HL-60/S4 (cell line): ENCODE data around the gene CBLB.

Source experiments
- in situ Hi-C: fragments of 300-500 bp; cut with MboI; formaldehyde crosslinking; loops from 2 replicates; pipeline ENCODE4 v1.14.3; 2022; ENCODE audit warnings: low sequenced_read_pairs

CBLB gene

GRCh38 chr3:105847865-105848264 is 20.9 kb downstream of the CBLB start:
- in situ Hi-C loops = no loop called here

GRCh38 chr3:105847452-105847851 is 21.4 kb downstream of the CBLB start:
- in situ Hi-C loops = no loop called here

- in situ Hi-C loops = no loop called here
These were observed 22.0 kb downstream of the CBLB start for GRCh38 chr3:105846809-105847208.

- in situ Hi-C loops = no loop called here
These were observed 23.3 kb downstream of the CBLB start for GRCh38 chr3:105845488-105845887.

GRCh38 chr3:105844704-105845103 is 24.1 kb downstream of the CBLB start:
- in situ Hi-C loops = no loop called here

- in situ Hi-C loops = no loop called here
These were observed 24.8 kb downstream of the CBLB start for GRCh38 chr3:105843994-105844393.

GRCh38 chr3:105842943-105843342 is 25.9 kb downstream of the CBLB start:
- in situ Hi-C loops = no loop called here

GRCh38 chr3:105842449-105842848 is 26.4 kb downstream of the CBLB start:
- in situ Hi-C loops = no loop called here

GRCh38 chr3:105837947-105838346 is 30.9 kb downstream of the CBLB start:
- in situ Hi-C loops = no loop called here

- in situ Hi-C loops = no loop called here
These were observed 31.6 kb downstream of the CBLB start for GRCh38 chr3:105837143-105837740.

- in situ Hi-C loops = no loop called here
These were observed 32.3 kb downstream of the CBLB start for GRCh38 chr3:105836533-105836932.

GRCh38 chr3:105835606-105836005 is 33.2 kb downstream of the CBLB start:
- in situ Hi-C loops = no loop called here

GRCh38 chr3:105834768-105835167 is 34.0 kb downstream of the CBLB start:
- in situ Hi-C loops = no loop called here

- in situ Hi-C loops = no loop called here
These were observed 36.2 kb downstream of the CBLB start for GRCh38 chr3:105832644-105833043.

GRCh38 chr3:105830836-105831235 is 38.0 kb downstream of the CBLB start:
- in situ Hi-C loops = no loop called here

- in situ Hi-C loops = no loop called here
These were observed 38.8 kb downstream of the CBLB start for GRCh38 chr3:105829871-105830622.

GRCh38 chr3:105829229-105829628 is 39.6 kb downstream of the CBLB start:
- in situ Hi-C loops = no loop called here

- in situ Hi-C loops = no loop called here
These were observed 40.1 kb downstream of the CBLB start for GRCh38 chr3:105828703-105829102.

- in situ Hi-C loops = no loop called here
These were observed 40.9 kb downstream of the CBLB start for GRCh38 chr3:105827959-105828358.

GRCh38 chr3:105826778-105827634 is 41.8 kb downstream of the CBLB start:
- in situ Hi-C loops = no loop called here

GRCh38 chr3:105824129-105824528 is 44.7 kb downstream of the CBLB start:
- in situ Hi-C loops = no loop called here
